Measurements from ENCODE around the gene LDHD. TPM values are rescaled to one million over a fixed set of nuclear protein-coding genes. Genes with fewer than 3 reads are reported as not detected.

The LDHD gene
- total and polyA plus RNA-seq, 2 of the 13 experiments (the other 11 are each of a cell fraction or from before 2014, with no cell fraction given): 9.1 to 9.8 TPM

DNA sequence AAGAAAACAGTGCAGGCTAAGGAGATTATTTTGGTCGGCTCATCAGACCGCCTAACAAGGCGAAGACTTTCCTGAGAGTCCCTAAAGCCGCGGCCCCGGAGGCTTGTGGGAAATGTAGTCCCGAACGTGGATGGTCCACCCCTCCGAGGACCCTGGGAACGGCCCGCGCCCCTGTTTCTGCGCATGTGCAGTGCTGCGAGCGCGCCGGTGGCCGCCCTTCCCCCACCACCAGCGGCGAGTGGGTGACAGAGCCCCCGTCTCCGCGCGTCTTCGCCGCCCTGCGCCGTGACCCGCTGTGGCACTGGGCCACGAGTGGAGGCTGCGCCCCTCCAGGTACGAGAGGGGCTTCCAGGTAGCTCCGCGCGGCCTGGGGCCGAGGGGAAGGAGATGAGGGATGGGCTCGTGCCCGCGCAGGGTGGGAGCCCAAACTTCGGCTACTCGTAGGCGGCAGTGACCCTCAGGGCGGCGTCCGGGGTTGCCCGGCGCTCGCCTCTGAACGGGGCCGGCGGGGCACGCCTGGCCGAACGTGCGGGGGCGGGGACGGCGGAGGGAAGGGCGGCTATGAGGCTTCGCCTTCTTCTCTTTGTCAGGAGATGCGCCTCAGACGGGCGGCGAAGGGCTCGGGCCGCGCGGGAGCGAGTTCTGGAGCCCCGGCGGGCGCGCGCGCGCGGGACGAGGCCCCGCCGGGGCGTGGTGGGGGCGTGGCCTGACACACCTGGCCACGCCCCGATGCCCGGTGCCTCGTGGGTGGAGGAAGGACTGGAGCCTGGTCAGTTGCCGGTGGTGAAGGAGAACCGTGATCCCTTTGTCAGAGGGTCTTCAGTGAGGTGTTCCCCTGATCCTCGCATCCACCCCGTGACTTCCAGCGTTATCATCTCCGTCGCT is 32.0 kb upstream of the LDHD start, which contains the start of gene ZFP1 (continued):
- TF ChIP-seq, protein P1, sequence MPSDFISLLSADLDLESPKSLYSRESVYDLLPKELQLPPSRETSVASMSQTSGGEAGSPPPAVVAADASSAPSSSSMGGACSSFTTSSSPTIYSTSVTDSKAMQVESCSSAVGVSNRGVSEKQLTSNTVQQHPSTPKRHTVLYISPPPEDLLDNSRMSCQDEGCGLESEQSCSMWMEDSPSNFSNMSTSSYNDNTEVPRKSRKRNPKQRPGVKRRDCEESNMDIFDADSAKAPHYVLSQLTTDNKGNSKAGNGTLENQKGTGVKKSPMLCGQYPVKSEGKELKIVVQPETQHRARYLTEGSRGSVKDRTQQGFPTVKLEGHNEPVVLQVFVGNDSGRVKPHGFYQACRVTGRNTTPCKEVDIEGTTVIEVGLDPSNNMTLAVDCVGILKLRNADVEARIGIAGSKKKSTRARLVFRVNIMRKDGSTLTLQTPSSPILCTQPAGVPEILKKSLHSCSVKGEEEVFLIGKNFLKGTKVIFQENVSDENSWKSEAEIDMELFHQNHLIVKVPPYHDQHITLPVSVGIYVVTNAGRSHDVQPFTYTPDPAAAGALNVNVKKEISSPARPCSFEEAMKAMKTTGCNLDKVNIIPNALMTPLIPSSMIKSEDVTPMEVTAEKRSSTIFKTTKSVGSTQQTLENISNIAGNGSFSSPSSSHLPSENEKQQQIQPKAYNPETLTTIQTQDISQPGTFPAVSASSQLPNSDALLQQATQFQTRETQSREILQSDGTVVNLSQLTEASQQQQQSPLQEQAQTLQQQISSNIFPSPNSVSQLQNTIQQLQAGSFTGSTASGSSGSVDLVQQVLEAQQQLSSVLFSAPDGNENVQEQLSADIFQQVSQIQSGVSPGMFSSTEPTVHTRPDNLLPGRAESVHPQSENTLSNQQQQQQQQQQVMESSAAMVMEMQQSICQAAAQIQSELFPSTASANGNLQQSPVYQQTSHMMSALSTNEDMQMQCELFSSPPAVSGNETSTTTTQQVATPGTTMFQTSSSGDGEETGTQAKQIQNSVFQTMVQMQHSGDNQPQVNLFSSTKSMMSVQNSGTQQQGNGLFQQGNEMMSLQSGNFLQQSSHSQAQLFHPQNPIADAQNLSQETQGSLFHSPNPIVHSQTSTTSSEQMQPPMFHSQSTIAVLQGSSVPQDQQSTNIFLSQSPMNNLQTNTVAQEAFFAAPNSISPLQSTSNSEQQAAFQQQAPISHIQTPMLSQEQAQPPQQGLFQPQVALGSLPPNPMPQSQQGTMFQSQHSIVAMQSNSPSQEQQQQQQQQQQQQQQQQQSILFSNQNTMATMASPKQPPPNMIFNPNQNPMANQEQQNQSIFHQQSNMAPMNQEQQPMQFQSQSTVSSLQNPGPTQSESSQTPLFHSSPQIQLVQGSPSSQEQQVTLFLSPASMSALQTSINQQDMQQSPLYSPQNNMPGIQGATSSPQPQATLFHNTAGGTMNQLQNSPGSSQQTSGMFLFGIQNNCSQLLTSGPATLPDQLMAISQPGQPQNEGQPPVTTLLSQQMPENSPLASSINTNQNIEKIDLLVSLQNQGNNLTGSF (CRISPR knock-in tag; IDR thresholded peaks at IDR 0.05): peak; percentile 86; the same call in 1 of the 2 replicates
- TF ChIP-seq, protein P2, sequence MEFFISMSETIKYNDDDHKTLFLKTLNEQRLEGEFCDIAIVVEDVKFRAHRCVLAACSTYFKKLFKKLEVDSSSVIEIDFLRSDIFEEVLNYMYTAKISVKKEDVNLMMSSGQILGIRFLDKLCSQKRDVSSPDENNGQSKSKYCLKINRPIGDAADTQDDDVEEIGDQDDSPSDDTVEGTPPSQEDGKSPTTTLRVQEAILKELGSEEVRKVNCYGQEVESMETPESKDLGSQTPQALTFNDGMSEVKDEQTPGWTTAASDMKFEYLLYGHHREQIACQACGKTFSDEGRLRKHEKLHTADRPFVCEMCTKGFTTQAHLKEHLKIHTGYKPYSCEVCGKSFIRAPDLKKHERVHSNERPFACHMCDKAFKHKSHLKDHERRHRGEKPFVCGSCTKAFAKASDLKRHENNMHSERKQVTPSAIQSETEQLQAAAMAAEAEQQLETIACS (CRISPR knock-in tag; IDR thresholded peaks at IDR 0.05): peak; percentile 99
- no peak for TF ChIP-seq ZKSCAN1 (IDR thresholded peaks at IDR 0.05; ENCODE audit: low read length)
- 0 out of 2 replicates have a peak, but pooled peaks have one; percentile 39 for TF ChIP-seq SKIL (CRISPR knock-in tag; IDR thresholded peaks at IDR 0.05; ENCODE audit: borderline replicate concordance)
- peak; percentile 26; the same call in 1 of the 2 replicates for TF ChIP-seq RFX3 (CRISPR knock-in tag; IDR thresholded peaks at IDR 0.05)
- peak; percentile 23; the same call in 1 of the 2 replicates for TF ChIP-seq CTCF (CRISPR knock-in tag; IDR thresholded peaks at IDR 0.05)
- no peak; the same call in 1 of the 2 replicates for TF ChIP-seq ZNF761 (CRISPR knock-in tag; conservative IDR thresholded peaks at IDR 0.05)
- no peak for TF ChIP-seq SP5 (CRISPR knock-in tag; IDR thresholded peaks at IDR 0.05; ENCODE audit: borderline replicate concordance, low read depth)
- TF ChIP-seq TIGD3 (CRISPR knock-in tag; IDR thresholded peaks at IDR 0.05; ENCODE audit: borderline replicate concordance): peak; percentile 96
- peak; percentile 97 for TF ChIP-seq ASH2L (IDR thresholded peaks at IDR 0.05; ENCODE audit: insufficient read length, low read depth, low read length)
- no peak for TF ChIP-seq ZBTB42 (CRISPR knock-in tag; IDR thresholded peaks at IDR 0.05)
- peak; percentile 77; the same call in 1 of the 2 replicates for TF ChIP-seq ZMAT3 (CRISPR knock-in tag; conservative IDR thresholded peaks at IDR 0.05)
- TF ChIP-seq RBM39 (IDR thresholded peaks at IDR 0.05; ENCODE audit: low read depth, low read length, poor library complexity, severe bottlenecking): peak; percentile 99
- no peak for TF ChIP-seq ZKSCAN5 (CRISPR knock-in tag; IDR thresholded peaks at IDR 0.05)
- peak; percentile 68 for TF ChIP-seq SRSF4 (IDR thresholded peaks at IDR 0.05; ENCODE audit: low read depth, low read length, poor library complexity, severe bottlenecking)
